K562 (cell line): Measurements from ENCODE around the gene ABL1. TPM values are rescaled to one million over a fixed set of nuclear protein-coding genes. Genes with fewer than 3 reads are reported as not detected.
A peak's percentile ranks its signal among the peaks of the same experiment; 100 is the strongest.

Experiments used
- ATAC-seq: fragments of 200-7000 bp; cut with Tn5 transposase; 3 replicates; pipeline ENCODE4 v1.9.1; 2020; ENCODE audit warnings: moderate library complexity
- BruUV-seq: library from RNA; stranded (reverse); fragments of 400-500 nt; replicated peaks from 2 replicates; lab custom pipeline; 2021; lab: Mats Ljungman, UMichigan
- CTCF ChIA-PET: fragments of 300-600 bp; formaldehyde crosslinking; extraction: SDS; loops from one replicate; lab custom pipeline; 2021; ENCODE audit warnings: low intra/inter-chr PET ratio; lab: Yijun Ruan, JAX
- POLR2A ChIA-PET: fragments of 300-600, 350-650 bp; sonication (Branson Sonifier 250); formaldehyde crosslinking; extraction: SDS; loops from one replicate; lab custom pipeline; 2021; ENCODE audit warnings: antibody characterized with exemption, inconsistent platforms; lab: Yijun Ruan, JAX
- DNase-seq, 4 experiments: peaks; one replicate each; pipeline versions ENCODE4 v3.0.0 to v3.0.0-alpha.2; 2011 to 2018; ENCODE audit warnings: low spot score in 3 of 4, mixed read lengths in 3 of 4; ENCODE audit errors: extremely low read depth in 1 of 4
- FAIRE-seq: peaks from 2 replicates; lab custom pipeline; 2011; peaks lifted over from hg19 to GRCh38; lab: Jason Lieb, UNC
- H2AFZ ChIP-seq: 2 replicates; pipeline ENCODE4 v1.6.0; 2011; ENCODE audit warnings: low read depth, low read length, control low read depth, inconsistent platforms
- H3K27ac ChIP-seq: fragments of 200-600 bp; 3 replicates; pipeline ENCODE4 v1.8.0; 2011; ENCODE audit warnings: low read depth, mild to moderate bottlenecking, control low read depth, inconsistent platforms, low read length, moderate library complexity, mixed read lengths; ENCODE audit errors: extremely low read depth
- H3K27me3 ChIP-seq, 2 experiments: fragments of 300-600 bp in 1 of 2; 2 replicates in 1 of 2; 3 replicates in 1 of 2; pipeline versions ENCODE4 v1.6.0 to v1.8.0; 2011; ENCODE audit warnings: inconsistent platforms in 2 of 2, low read length in 2 of 2, mild to moderate bottlenecking in 1 of 2, mixed read lengths in 1 of 2, moderate library complexity in 1 of 2; ENCODE audit not compliant: control insufficient read depth in 2 of 2, insufficient read depth in 2 of 2
- H3K36me3 ChIP-seq: fragments of 300-600 bp; 3 replicates; pipeline ENCODE4 v1.8.0; 2011; ENCODE audit warnings: mild to moderate bottlenecking, low read length, inconsistent platforms; ENCODE audit not compliant: control insufficient read depth, insufficient read depth
- H3K4me1 ChIP-seq, 2 experiments: fragments of 200-600 bp in 1 of 2; replicated peaks in 1 of 2; 2 replicates in 1 of 2; 3 replicates in 1 of 2; pipeline versions ENCODE4 v1.5.1 to v1.8.0; 2011; ENCODE audit warnings: inconsistent platforms in 2 of 2, low read length in 2 of 2, mild to moderate bottlenecking in 1 of 2, mixed read lengths in 1 of 2, moderate library complexity in 1 of 2; ENCODE audit not compliant: control insufficient read depth in 2 of 2, insufficient read depth in 2 of 2
- H3K4me2 ChIP-seq: 2 replicates; pipeline ENCODE4 v1.6.1; 2011; ENCODE audit warnings: low read length, control low read depth, inconsistent platforms, mixed read lengths; ENCODE audit not compliant: insufficient read depth
- H3K4me3 ChIP-seq: fragments of 200-600 bp; sonication (generic), shearing (Covaris generic); 2 replicates; pipeline ENCODE4 v1.5.1; 2016; ENCODE audit warnings: control low read depth, inconsistent platforms
- H3K79me2 ChIP-seq: fragments of 200-600 bp; 3 replicates; pipeline ENCODE4 v1.8.0; 2011; ENCODE audit warnings: low read length, inconsistent platforms; ENCODE audit not compliant: control insufficient read depth, insufficient read depth
- H3K9ac ChIP-seq, 2 experiments: 2 replicates each; pipeline versions ENCODE4 v1.6.0 to v1.6.1; 2011; ENCODE audit warnings: low read depth in 2 of 2, low read length in 2 of 2, control low read depth in 1 of 2, inconsistent platforms in 1 of 2, mild to moderate bottlenecking in 1 of 2, mixed read lengths in 1 of 2; ENCODE audit not compliant: insufficient read depth in 1 of 2
- H3K9me1 ChIP-seq: one replicate; pipeline ENCODE4 v1.6.0; 2011; ENCODE audit warnings: inconsistent platforms, mild to moderate bottlenecking, low read length, moderate library complexity; ENCODE audit not compliant: control insufficient read depth, insufficient read depth
- H3K9me3 ChIP-seq: replicated peaks from 2 replicates; pipeline ENCODE4 v1.5.1; 2011; ENCODE audit warnings: low read depth, low read length, inconsistent platforms; ENCODE audit not compliant: control insufficient read depth, insufficient read depth
- H4K20me1 ChIP-seq: replicated peaks from 2 replicates; pipeline ENCODE4 v1.6.1; 2011; ENCODE audit warnings: low read length, inconsistent platforms, mixed read lengths; ENCODE audit not compliant: control insufficient read depth, insufficient read depth
- E2F1 ChIP-seq: sonication (generic); formaldehyde crosslinking; IDR thresholded peaks from 2 replicates; pipeline ENCODE4 v1.8.1; 2023; ENCODE audit warnings: mild to moderate bottlenecking, missing genetic modification reagents, moderate library complexity
- HMGXB4 ChIP-seq: sonication (generic); formaldehyde crosslinking; IDR thresholded peaks from 2 replicates; pipeline ENCODE4 v1.8.1; 2023; ENCODE audit warnings: mild to moderate bottlenecking, missing genetic modification reagents
- POLR2AphosphoS5 ChIP-seq: IDR thresholded peaks from 2 replicates; pipeline ENCODE4 v1.6.1; 2011; ENCODE audit warnings: mild to moderate bottlenecking, low read depth, low read length, moderate library complexity; ENCODE audit not compliant: control insufficient read depth, insufficient read depth
- ZBTB12 ChIP-seq: fragments of 250-450 bp; sonication (Bioruptor Pico); IDR thresholded peaks from 2 replicates; pipeline ENCODE4 v1.4.0; 2020
- WGBS: fragments of 100-300 bp; shearing (Covaris generic); methylation state at CpG from one replicate; pipeline ENCODE4 v1.1.6; 2016; ENCODE audit warnings: low coverage, mixed read lengths; ENCODE audit not compliant: insufficient coverage; ENCODE audit errors: missing lambda C conversion rate; 5-methylcytosine and 5-hydroxymethylcytosine counted together
- in situ Hi-C: fragments of 300-500 bp; cut with MboI; formaldehyde crosslinking; loops from 4 replicates; pipeline ENCODE4 v1.15.0; 2018; ENCODE audit warnings: inconsistent platforms, mixed read lengths
- intact Hi-C: fragments of 100-400 bp; cut with micrococcal nuclease; formaldehyde crosslinking; loops from 2 replicates; pipeline ENCODE4 v1.14.2; 2022
- polyA plus RNA-seq, 8 experiments: library from polyadenylated mRNA; depleted of rRNA in 4 of 8; stranded (reverse) in 5 of 8; unstranded in 3 of 8; fragments of >200 nt; fragmentation: Nextera tagmentation in 2 of 8; fragmentation: Illumina TruSeq in 1 of 8; extraction: Ambion mirVana in 2 of 8; extraction: Trizol in 1 of 8; gene quantifications; 2 replicates each; pipeline versions ENCODE4 v1.2.1 to v1.2.3, GENCODE V29; 2011 to 2014; ENCODE audit warnings: inconsistent platforms in 1 of 8, missing spikeins in 1 of 8
- total RNA-seq, 7 experiments: library from RNA; depleted of rRNA in 6 of 7; stranded (reverse); fragments of >200 nt in 6 of 7; fragmentation: Illumina TruSeq in 2 of 7; extraction: Trizol in 2 of 7; gene quantifications; 2 replicates each; pipeline versions ENCODE4 v1.2.1 to v1.2.3, GENCODE V29; 2011 to 2021; ENCODE audit warnings: low replicate concordance in 1 of 7

The ABL1 gene
- total and polyA plus RNA-seq, 9 of the 15 experiments (the other 6 are each of a cell fraction or from before 2014, with no cell fraction given): 1.5 to 130 (median 37.8) TPM

- Histone ChIP-seq H3K9me3 (no peaks in the 10 kb centered on the region), H2AFZ (no peak overlapping the region), H3K9me1 (peaks cover 6% of the 10 kb centered on the region), H3K4me1 (peaks cover 0 to 40% of the 10 kb centered on the region in 2 experiments; a peak in 1 of 5 replicates), H3K9ac (peak overlapping the region in 1 of 2 experiments; percentile 29; a peak in 2 of 4 replicates), H4K20me1 (peaks cover 38% of the 10 kb centered on the region), H3K4me2 (no peak overlapping the region), H3K27ac (no peak overlapping the region), H3K36me3 (peaks cover 85% of the 10 kb centered on the region), H3K4me3 (no peak overlapping the region), H3K79me2 (no peaks in the 10 kb centered on the region), H3K27me3 (no peaks in the 10 kb centered on the region)
- no TSS peak for BruUV-seq
- 87% methylated on average over 35 of the region's 35 CpGs for WGBS
- no peak; the same call in 1 of the 3 replicates for ATAC-seq
- CTCF ChIA-PET: no interaction called here
- TF ChIP-seq E2F1 (CRISPR knock-in tag): peak; percentile 13; the same call in 1 of the 2 replicates
- TF ChIP-seq HMGXB4 (CRISPR knock-in tag): peak; percentile 31; the same call in 1 of the 2 replicates
- no peak for TF ChIP-seq ZBTB12 (CRISPR knock-in tag)
- no peak for TF ChIP-seq POLR2AphosphoS5
- intact Hi-C loops: no loop called here
- peak in 2 of 4 experiments; percentile 57 to 59 for DNase-seq
- in situ Hi-C loops: no loop called here
- POLR2A ChIA-PET: interaction anchor here (0.6 to 14.2 kb wide), 26 partner anchors 8 to 440 kb away, joined by 3 to 220 read pairs (median 4); partner anchors contain the start of genes NUP214 and QRFP
- FAIRE-seq: no peak
Measured at GRCh38 chr9:130885484-130886375, 50.7 kb downstream of the ABL1 start.
